ENCODE data around the gene SYNPO. TPM values are rescaled to one million over a fixed set of nuclear protein-coding genes. Genes with fewer than 3 reads are reported as not detected.

The SYNPO gene
- total RNA-seq, 4 donors from 2014 or later: 419 to 569 (median 539) TPM

- Histone ChIP-seq H3K4me3 (no peak overlapping the region), H3K9me3 (no peaks in the 10 kb centered on the region), H3K4me1 (peaks cover 63 to 64% of the 10 kb centered on the region in 2 donors), H3K27me3 (no peaks in the 10 kb centered on the region), H3K27ac (peak overlapping the region; percentile 94 to 98 (median 97)), H3K36me3 (no peaks in the 10 kb centered on the region)
- DNase-seq: no peak
- TF ChIP-seq CTCF (IDR thresholded peaks at IDR 0.05 in 4 of 5, conservative IDR thresholded peaks at IDR 0.05 in 1 of 5): no peak
- no peak for TF ChIP-seq POLR2A (IDR thresholded peaks at IDR 0.05)
- in situ Hi-C loops (cut with MboI; ENCODE audit: low sequenced_read_pairs in 4 of 4): no loop called here
- intact Hi-C loops (cut with DNase I; ENCODE audit: low total_unique reads): no loop called here
- ATAC-seq: peak in 1 of 2 donors; percentile 12
These were observed 21.7 kb upstream of the SYNPO start for GRCh38 chr5:150618588-150619281.

DNA sequence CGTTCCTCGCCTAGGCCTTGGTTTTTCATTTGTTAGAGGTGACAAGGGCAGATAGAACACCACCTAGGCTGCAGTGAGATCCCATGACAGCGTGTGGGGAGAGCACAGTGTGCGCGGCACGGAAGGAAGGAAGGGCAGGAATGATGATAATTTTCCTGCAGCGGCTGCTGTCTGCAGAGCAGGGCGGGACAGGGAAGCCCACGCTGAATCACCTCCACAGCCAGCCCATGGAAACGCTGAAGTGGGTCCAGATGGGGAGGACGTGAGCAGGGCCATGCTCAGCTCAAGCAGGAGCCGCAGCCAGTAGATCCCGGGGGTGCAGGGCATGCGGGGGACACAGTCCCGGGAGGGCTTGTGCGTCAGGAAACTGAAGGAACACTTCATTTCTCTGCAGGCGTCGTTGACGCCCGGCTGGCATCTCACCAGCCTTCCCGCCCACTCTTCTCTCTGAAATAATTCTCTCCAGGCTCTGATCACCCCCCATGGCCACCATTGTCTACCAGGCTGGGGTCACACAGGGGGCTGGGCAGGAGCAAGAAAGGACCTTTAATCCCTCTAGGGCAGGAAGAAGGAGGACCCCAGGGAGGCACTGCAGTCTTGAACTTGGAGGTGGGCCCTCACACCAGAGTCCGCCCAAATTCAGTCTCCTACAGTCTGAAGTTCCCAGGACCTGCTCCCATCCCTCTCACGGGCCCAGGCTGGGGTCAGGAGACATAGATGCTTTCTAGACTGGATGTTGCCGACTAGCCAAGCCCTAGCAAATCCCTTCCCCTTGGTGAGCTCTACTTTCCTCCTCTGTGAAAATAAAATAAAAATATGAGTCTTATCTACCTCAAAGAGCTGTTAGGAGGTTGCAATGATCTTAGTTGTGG lies 20.9 kb upstream of the SYNPO start:
- Histone ChIP-seq H3K27ac (peak overlapping the region; percentile 94 to 98 (median 97)), H3K4me1 (peaks cover 61% of the 10 kb centered on the region in 2 donors), H3K4me3 (no peak overlapping the region), H3K27me3 (no peaks in the 10 kb centered on the region), H3K36me3 (no peaks in the 10 kb centered on the region), H3K9me3 (no peaks in the 10 kb centered on the region)
- in situ Hi-C loops (cut with MboI; ENCODE audit: low sequenced_read_pairs in 4 of 4) (no loop called here), intact Hi-C loops (cut with DNase I; ENCODE audit: low total_unique reads) (no loop called here)
- TF ChIP-seq CTCF (IDR thresholded peaks at IDR 0.05 in 4 of 5, conservative IDR thresholded peaks at IDR 0.05 in 1 of 5) (no peak), POLR2A (IDR thresholded peaks at IDR 0.05) (no peak)
- DNase-seq: no peak
- ATAC-seq: no peak

DNA sequence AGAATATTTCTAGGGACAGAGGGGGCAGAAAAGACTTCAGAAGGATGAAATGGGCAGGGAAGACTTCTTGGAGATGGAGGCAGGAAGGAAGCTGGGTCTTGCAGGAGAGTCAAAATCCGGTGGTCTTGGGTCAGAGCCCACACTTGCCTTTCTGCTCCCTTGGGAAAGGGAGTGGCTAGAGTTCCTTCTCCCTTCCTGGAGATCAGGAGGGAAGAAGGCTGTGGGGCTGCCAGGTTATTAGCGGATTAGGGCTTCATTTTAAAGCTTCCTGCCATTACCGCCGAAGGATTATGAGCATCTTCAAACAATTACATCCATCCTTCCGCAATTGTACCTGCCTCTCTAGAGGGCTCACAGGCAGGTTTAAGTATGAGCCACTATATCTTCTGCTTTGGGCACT lies 19.2 kb upstream of the SYNPO start:
- peaks cover 49 to 51% of the 10 kb centered on the region in 2 donors for H3K4me1 ChIP-seq

DNA sequence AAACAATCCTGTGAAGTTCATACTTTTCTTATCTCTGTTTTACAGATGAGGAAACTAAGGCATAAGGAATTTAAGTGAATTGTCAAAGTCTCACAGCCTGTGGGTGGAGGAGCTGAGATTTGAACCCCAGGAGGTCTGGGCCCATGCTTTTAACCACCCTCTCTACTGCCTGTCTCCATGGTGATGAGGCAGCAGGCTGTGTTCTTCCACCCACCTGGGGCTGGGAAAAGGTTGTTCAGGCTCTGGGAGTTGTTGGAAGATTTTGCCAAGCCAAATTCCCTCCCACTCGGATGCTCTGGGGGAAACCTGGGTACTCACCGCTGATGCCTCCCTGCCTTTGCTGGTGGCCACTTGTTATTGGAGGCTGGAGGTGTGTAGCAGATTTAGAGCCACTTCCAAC lies 18.3 kb upstream of the SYNPO start:
- no peaks in the 10 kb centered on the region for H3K27me3 ChIP-seq
- peaks cover 49 to 51% of the 10 kb centered on the region in 2 donors for H3K4me1 ChIP-seq
- DNase-seq: no peak
- TF ChIP-seq CTCF (IDR thresholded peaks at IDR 0.05 in 4 of 5, conservative IDR thresholded peaks at IDR 0.05 in 1 of 5): no peak
- no peak for TF ChIP-seq POLR2A (IDR thresholded peaks at IDR 0.05)
- H3K9me3 ChIP-seq: no peaks in the 10 kb centered on the region
- H3K27ac ChIP-seq: peak overlapping the region; percentile 38 to 100 (median 72)
- intact Hi-C loops (cut with DNase I; ENCODE audit: low total_unique reads): no loop called here
- no peak overlapping the region for H3K4me3 ChIP-seq
- ATAC-seq: no peak
- in situ Hi-C loops (cut with MboI; ENCODE audit: low sequenced_read_pairs in 4 of 4): no loop called here
- no peaks in the 10 kb centered on the region for H3K36me3 ChIP-seq

More for the DNA sequence above, 19.2 kb upstream of the SYNPO start:
- ATAC-seq: no peak
- Histone ChIP-seq H3K4me3 (no peak overlapping the region), H3K9me3 (no peaks in the 10 kb centered on the region), H3K27ac (peak overlapping the region; percentile 38 to 100 (median 72)), H3K36me3 (no peaks in the 10 kb centered on the region), H3K27me3 (no peaks in the 10 kb centered on the region)
- no peak for DNase-seq
- in situ Hi-C loops (cut with MboI; ENCODE audit: low sequenced_read_pairs in 4 of 4) (no loop called here), intact Hi-C loops (cut with DNase I; ENCODE audit: low total_unique reads) (no loop called here)
- no peak for TF ChIP-seq POLR2A (IDR thresholded peaks at IDR 0.05)
- TF ChIP-seq CTCF (IDR thresholded peaks at IDR 0.05 in 4 of 5, conservative IDR thresholded peaks at IDR 0.05 in 1 of 5): no peak
